ENCODE data around the gene CCDC33. TPM values are rescaled to one million over a fixed set of nuclear protein-coding genes. Genes with fewer than 3 reads are reported as not detected.
"Not testable (repeated sequence)": the region's sequence is repeated elsewhere in the genome, so short reads cannot be mapped to it uniquely, and the experiment has no call there.

The CCDC33 gene
- total RNA-seq, 1 experiment from 2014 or later: 0.77 TPM

GRCh38 chr15:74352393-74352910, 116.3 kb downstream of the CCDC33 start:
- no TSS peak for BruUV-seq (replicated peaks)
- H3K27me3 ChIP-seq (ENCODE audit: low read length): no peaks in the 10 kb centered on the region
- no peaks in the 10 kb centered on the region for H3K79me2 ChIP-seq (ENCODE audit: low read length)
- no peaks in the 10 kb centered on the region for H3K9me2 ChIP-seq (replicated peaks; ENCODE audit: low read length)
- no peak overlapping the region for H2AFZ ChIP-seq (ENCODE audit: low read length)
- H4K20me1 ChIP-seq (ENCODE audit: low read length): no peaks in the 10 kb centered on the region
- ChIA-PET CTCF (no interaction called here), POLR2A (ENCODE audit: unreplicated experiment) (no interaction called here)
- H3K9me3 ChIP-seq (ENCODE audit: low read length): no peaks in the 10 kb centered on the region
- no peak for ATAC-seq
- no peak for TF ChIP-seq EZH2 (IDR thresholded peaks at IDR 0.05; ENCODE audit: low read length, unreplicated experiment)
- TF ChIP-seq CTCF (conservative IDR thresholded peaks at IDR 0.05; ENCODE audit: low read depth, low read length): no peak
- no peak for TF ChIP-seq EZH2phosphoT487 (IDR thresholded peaks at IDR 0.05; ENCODE audit: borderline replicate concordance, low read length)
- no peak overlapping the region for H3K4me3 ChIP-seq (ENCODE audit: low read length)
- no peaks in the 10 kb centered on the region for H3K4me1 ChIP-seq (ENCODE audit: insufficient read depth, low read length)
- no peak overlapping the region for H3K4me2 ChIP-seq (ENCODE audit: low read length)
- intact Hi-C loops (cut with micrococcal nuclease): no loop called here
- no peak overlapping the region for H3K27ac ChIP-seq (ENCODE audit: low read length)
- no peaks in the 10 kb centered on the region for H3K36me3 ChIP-seq (ENCODE audit: low read depth, low read length)
- no peaks in the 10 kb centered on the region for H3F3A ChIP-seq (ENCODE audit: low read length, unreplicated experiment)
- no peak overlapping the region for H3K9ac ChIP-seq (ENCODE audit: low read length)
- no peak for DNase-seq

- POLR2A ChIA-PET (ENCODE audit: unreplicated experiment); H3K27ac ChIP-seq (ENCODE audit: low read length); intact Hi-C loops (cut with micrococcal nuclease); H2AFZ ChIP-seq (ENCODE audit: low read length); CTCF ChIA-PET; H3K9me2 ChIP-seq (replicated peaks; ENCODE audit: low read length); H3F3A ChIP-seq (ENCODE audit: low read length, unreplicated experiment); H3K9me3 ChIP-seq (ENCODE audit: low read length); H4K20me1 ChIP-seq (ENCODE audit: low read length); H3K4me3 ChIP-seq (ENCODE audit: low read length); BruUV-seq (replicated peaks); DNase-seq; H3K79me2 ChIP-seq (ENCODE audit: low read length); ATAC-seq; H3K4me2 ChIP-seq (ENCODE audit: low read length); H3K9ac ChIP-seq (ENCODE audit: low read length); H3K27me3 ChIP-seq (ENCODE audit: low read length); H3K36me3 ChIP-seq (ENCODE audit: low read depth, low read length); H3K4me1 ChIP-seq (ENCODE audit: insufficient read depth, low read length): not testable (repeated sequence)
Observed at GRCh38 chr15:74353992-74354391, 117.9 kb downstream of the CCDC33 start.

- H3K4me2 ChIP-seq (ENCODE audit: low read length); ATAC-seq; H3K4me1 ChIP-seq (ENCODE audit: insufficient read depth, low read length); H2AFZ ChIP-seq (ENCODE audit: low read length); DNase-seq; H3K4me3 ChIP-seq (ENCODE audit: low read length); BruUV-seq (replicated peaks); H3K79me2 ChIP-seq (ENCODE audit: low read length); CTCF ChIA-PET; H3K27ac ChIP-seq (ENCODE audit: low read length); H3K27me3 ChIP-seq (ENCODE audit: low read length); POLR2A ChIA-PET (ENCODE audit: unreplicated experiment); H4K20me1 ChIP-seq (ENCODE audit: low read length); H3K9ac ChIP-seq (ENCODE audit: low read length); H3F3A ChIP-seq (ENCODE audit: low read length, unreplicated experiment); intact Hi-C loops (cut with micrococcal nuclease); H3K9me3 ChIP-seq (ENCODE audit: low read length); H3K36me3 ChIP-seq (ENCODE audit: low read depth, low read length); H3K9me2 ChIP-seq (replicated peaks; ENCODE audit: low read length): not testable (repeated sequence)
Observed at GRCh38 chr15:74356050-74356449, 119.9 kb downstream of the CCDC33 start.

- DNase-seq; ATAC-seq; H3K9me3 ChIP-seq (ENCODE audit: low read length); H3K79me2 ChIP-seq (ENCODE audit: low read length); H3K4me2 ChIP-seq (ENCODE audit: low read length); H4K20me1 ChIP-seq (ENCODE audit: low read length); H3K36me3 ChIP-seq (ENCODE audit: low read depth, low read length); H3K27me3 ChIP-seq (ENCODE audit: low read length); H3K4me3 ChIP-seq (ENCODE audit: low read length); BruUV-seq (replicated peaks); H3K9ac ChIP-seq (ENCODE audit: low read length); H3F3A ChIP-seq (ENCODE audit: low read length, unreplicated experiment); H2AFZ ChIP-seq (ENCODE audit: low read length); H3K9me2 ChIP-seq (replicated peaks; ENCODE audit: low read length); POLR2A ChIA-PET (ENCODE audit: unreplicated experiment); CTCF ChIA-PET; intact Hi-C loops (cut with micrococcal nuclease); H3K27ac ChIP-seq (ENCODE audit: low read length); H3K4me1 ChIP-seq (ENCODE audit: insufficient read depth, low read length): not testable (repeated sequence)
Observed at GRCh38 chr15:74357514-74357913, 121.4 kb downstream of the CCDC33 start.

GRCh38 chr15:74359376-74359775, 123.2 kb downstream of the CCDC33 start:
- H4K20me1 ChIP-seq (ENCODE audit: low read length); H3K4me2 ChIP-seq (ENCODE audit: low read length); H3K9me3 ChIP-seq (ENCODE audit: low read length); CTCF ChIA-PET; H2AFZ ChIP-seq (ENCODE audit: low read length); H3K4me1 ChIP-seq (ENCODE audit: insufficient read depth, low read length); H3K79me2 ChIP-seq (ENCODE audit: low read length); BruUV-seq (replicated peaks); H3K4me3 ChIP-seq (ENCODE audit: low read length); DNase-seq; H3K9ac ChIP-seq (ENCODE audit: low read length); H3K27me3 ChIP-seq (ENCODE audit: low read length); H3F3A ChIP-seq (ENCODE audit: low read length, unreplicated experiment); intact Hi-C loops (cut with micrococcal nuclease); ATAC-seq; H3K9me2 ChIP-seq (replicated peaks; ENCODE audit: low read length); H3K36me3 ChIP-seq (ENCODE audit: low read depth, low read length); H3K27ac ChIP-seq (ENCODE audit: low read length); POLR2A ChIA-PET (ENCODE audit: unreplicated experiment): not testable (repeated sequence)

- H3K4me1 ChIP-seq (ENCODE audit: insufficient read depth, low read length); H3K4me2 ChIP-seq (ENCODE audit: low read length); CTCF ChIA-PET; H3K4me3 ChIP-seq (ENCODE audit: low read length); H3K36me3 ChIP-seq (ENCODE audit: low read depth, low read length); H3K79me2 ChIP-seq (ENCODE audit: low read length); H3K9ac ChIP-seq (ENCODE audit: low read length); DNase-seq; H3K9me2 ChIP-seq (replicated peaks; ENCODE audit: low read length); intact Hi-C loops (cut with micrococcal nuclease); H3K9me3 ChIP-seq (ENCODE audit: low read length); H3K27me3 ChIP-seq (ENCODE audit: low read length); H2AFZ ChIP-seq (ENCODE audit: low read length); ATAC-seq; H4K20me1 ChIP-seq (ENCODE audit: low read length); H3F3A ChIP-seq (ENCODE audit: low read length, unreplicated experiment); BruUV-seq (replicated peaks); POLR2A ChIA-PET (ENCODE audit: unreplicated experiment); H3K27ac ChIP-seq (ENCODE audit: low read length): not testable (repeated sequence)
Observed at GRCh38 chr15:74360855-74361254, 124.7 kb downstream of the CCDC33 start.

All from PC-3 (cell line).